ENCODE data around the gene SMIM8.

Gene SMIM8

DNA sequence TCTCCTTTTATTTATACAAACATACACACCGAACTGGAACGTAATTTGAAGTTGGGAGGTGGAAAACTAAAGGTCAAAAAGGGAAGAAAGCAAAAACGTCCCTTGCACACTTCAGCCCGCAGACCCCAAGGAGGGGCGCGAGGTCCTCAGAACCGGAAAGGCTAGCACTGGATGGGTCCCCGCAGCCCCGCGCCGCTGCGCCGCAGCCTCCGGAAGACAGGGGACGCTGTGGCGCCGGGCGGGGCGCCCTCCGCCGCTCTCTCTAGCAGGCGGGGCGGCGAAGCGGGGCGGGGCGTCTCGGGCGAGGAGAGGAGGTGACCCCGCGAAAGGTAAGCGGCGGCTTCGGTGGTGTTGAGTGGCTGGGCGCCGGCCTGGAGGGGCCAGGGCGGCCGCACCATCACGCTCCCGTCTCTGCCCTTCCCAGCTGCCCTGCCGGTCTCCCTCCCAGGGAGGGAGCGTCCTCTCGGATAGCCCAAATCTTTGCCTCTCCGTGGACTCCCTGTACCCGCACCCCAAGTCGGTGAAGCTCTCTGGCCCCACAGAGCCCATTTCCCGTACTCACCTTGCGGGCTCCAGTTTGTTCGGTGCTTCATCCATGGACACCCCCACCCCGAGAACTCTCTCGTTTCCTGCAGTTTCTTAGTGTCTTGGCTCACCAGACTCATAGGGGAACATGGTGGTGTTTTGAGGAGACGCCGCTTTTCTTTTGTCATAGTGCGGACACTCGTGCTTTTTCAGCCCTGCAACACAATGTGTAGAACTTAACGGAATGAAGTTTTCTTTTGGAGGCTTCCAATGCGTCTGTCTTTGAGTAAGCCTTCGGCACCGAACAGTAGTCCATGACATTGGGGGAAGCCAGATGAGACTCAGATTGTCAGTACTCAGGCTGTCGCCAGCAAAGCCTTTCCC is at the start of gene SMIM8:
TSS of gene SMIM8 (plus strand) at position 285 of the 909 bp plus-strand sequence. CDS start 14,444 bp downstream, outside the sequence.
- ChIA-PET CTCF (interaction anchor here (0.8 to 1.2 kb wide), 3 partner anchors 13 to 258 kb away, joined by 3 read pairs; no protein-coding TSS in a partner anchor), POLR2A (interaction anchor here (0.7 kb wide), 1 partner anchor 9 kb away, joined by 4 read pairs; no protein-coding TSS in a partner anchor)
- TF ChIP-seq SUZ12 (IDR thresholded peaks at IDR 0.05) (no peak), ARNT (IDR thresholded peaks at IDR 0.05) (peak; percentile 69), FOXM1 (IDR thresholded peaks at IDR 0.05; ENCODE audit: borderline replicate concordance) (peak; percentile 79; the same call in 1 of the 2 replicates), ELF4 (IDR thresholded peaks at IDR 0.05) (peak; percentile 38; the same call in 1 of the 2 replicates)
- DNase-seq (ENCODE audit: extremely low spot score): peak; percentile 90

- no peak for DNase-seq (ENCODE audit: extremely low spot score)
- POLR2A ChIA-PET: no interaction called here
- TF ChIP-seq LEF1 (IDR thresholded peaks at IDR 0.05; ENCODE audit: borderline replicate concordance): no peak
- TF ChIP-seq BHLHE40 (IDR thresholded peaks at IDR 0.05; ENCODE audit: borderline replicate concordance): no peak
- TF ChIP-seq TARDBP (IDR thresholded peaks at IDR 0.05): no peak
- no peak for TF ChIP-seq FOXA1 (IDR thresholded peaks at IDR 0.05)
- TF ChIP-seq SUZ12 (IDR thresholded peaks at IDR 0.05): no peak
- no peak for TF ChIP-seq SP1 (IDR thresholded peaks at IDR 0.05)
- no peak for TF ChIP-seq CTBP1 (IDR thresholded peaks at IDR 0.05; ENCODE audit: borderline replicate concordance)
- TF ChIP-seq ELF4 (IDR thresholded peaks at IDR 0.05): no peak
- no peak for TF ChIP-seq FOXM1 (IDR thresholded peaks at IDR 0.05; ENCODE audit: borderline replicate concordance)
- no peak for TF ChIP-seq FOXK2 (IDR thresholded peaks at IDR 0.05)
- CTCF ChIA-PET: no interaction called here
Observed at GRCh38 chr6:87274660-87275274, 47.6 kb upstream of the SMIM8 start.

DNA sequence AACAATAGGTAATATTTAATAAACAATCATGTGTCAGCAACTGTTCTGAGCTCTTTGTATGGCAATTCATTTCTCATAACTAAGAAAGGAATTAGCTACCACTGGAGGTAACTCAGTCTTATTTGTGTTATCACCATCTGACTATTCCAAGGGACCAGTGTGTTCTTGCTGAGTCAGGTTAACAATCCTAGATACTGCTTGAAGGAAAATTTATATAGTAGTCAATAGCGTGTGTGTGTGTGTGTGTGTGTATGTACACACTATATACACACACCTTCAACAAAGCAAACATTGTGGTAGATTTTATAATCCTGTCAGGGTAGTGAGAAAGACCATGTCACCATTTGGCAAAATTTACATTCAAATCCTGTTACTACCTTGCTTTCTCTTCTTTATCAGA is 45.8 kb upstream of the SMIM8 start:
- ChIA-PET CTCF (interaction anchor here (0.6 to 0.7 kb wide), 2 partner anchors 118 to 612 kb away, joined by 3 read pairs; no protein-coding TSS in a partner anchor), POLR2A (no interaction called here)
- no peak for DNase-seq (ENCODE audit: extremely low spot score)
- no peak for TF ChIP-seq TARDBP (IDR thresholded peaks at IDR 0.05)
- no peak for TF ChIP-seq ZNF384 (IDR thresholded peaks at IDR 0.05)
- no peak for TF ChIP-seq ELF4 (IDR thresholded peaks at IDR 0.05)
- TF ChIP-seq, protein P1, sequence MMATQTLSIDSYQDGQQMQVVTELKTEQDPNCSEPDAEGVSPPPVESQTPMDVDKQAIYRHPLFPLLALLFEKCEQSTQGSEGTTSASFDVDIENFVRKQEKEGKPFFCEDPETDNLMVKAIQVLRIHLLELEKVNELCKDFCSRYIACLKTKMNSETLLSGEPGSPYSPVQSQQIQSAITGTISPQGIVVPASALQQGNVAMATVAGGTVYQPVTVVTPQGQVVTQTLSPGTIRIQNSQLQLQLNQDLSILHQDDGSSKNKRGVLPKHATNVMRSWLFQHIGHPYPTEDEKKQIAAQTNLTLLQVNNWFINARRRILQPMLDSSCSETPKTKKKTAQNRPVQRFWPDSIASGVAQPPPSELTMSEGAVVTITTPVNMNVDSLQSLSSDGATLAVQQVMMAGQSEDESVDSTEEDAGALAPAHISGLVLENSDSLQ (IDR thresholded peaks at IDR 0.05): no peak
- no peak for TF ChIP-seq HDGF (IDR thresholded peaks at IDR 0.05; ENCODE audit: borderline replicate concordance)
- no peak for TF ChIP-seq SUZ12 (IDR thresholded peaks at IDR 0.05)

DNA sequence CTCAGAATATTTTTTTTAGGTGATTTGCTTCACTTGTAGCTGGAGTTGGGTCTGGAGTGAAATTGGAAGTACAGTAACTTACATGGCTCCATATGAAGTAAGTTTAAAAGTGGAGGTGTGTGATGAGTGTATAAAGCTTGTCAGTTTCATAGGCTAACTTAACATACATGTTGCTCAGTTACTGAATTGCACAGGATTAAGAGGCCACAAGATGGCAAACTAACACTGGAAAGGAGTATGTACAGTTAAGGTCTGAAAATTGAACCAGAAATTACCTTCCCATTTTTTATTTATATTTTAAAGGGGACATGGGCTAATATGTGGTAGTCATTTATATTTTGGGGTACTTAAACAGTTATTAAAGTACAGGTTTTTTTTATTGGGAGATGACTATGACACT is 45.3 kb upstream of the SMIM8 start:
- ChIA-PET CTCF (interaction anchor here (0.6 to 1.1 kb wide), 3 partner anchors 15 to 611 kb away, joined by 3 read pairs; no protein-coding TSS in a partner anchor), POLR2A (no interaction called here)
- no peak for TF ChIP-seq ARNT (IDR thresholded peaks at IDR 0.05)
- TF ChIP-seq, protein P1 (IDR thresholded peaks at IDR 0.05): no peak
- no peak for TF ChIP-seq NFRKB (IDR thresholded peaks at IDR 0.05)
- TF ChIP-seq FOXK2 (IDR thresholded peaks at IDR 0.05): no peak
- TF ChIP-seq SP1 (IDR thresholded peaks at IDR 0.05): no peak
- TF ChIP-seq ZNF384 (IDR thresholded peaks at IDR 0.05): no peak
- no peak for TF ChIP-seq FOXA1 (IDR thresholded peaks at IDR 0.05)
- TF ChIP-seq TARDBP (IDR thresholded peaks at IDR 0.05): no peak
- no peak for TF ChIP-seq ELF4 (IDR thresholded peaks at IDR 0.05)
- TF ChIP-seq L3MBTL2 (conservative IDR thresholded peaks at IDR 0.05): no peak
- TF ChIP-seq LEF1 (IDR thresholded peaks at IDR 0.05; ENCODE audit: borderline replicate concordance): no peak
- TF ChIP-seq BHLHE40 (IDR thresholded peaks at IDR 0.05; ENCODE audit: borderline replicate concordance): no peak
- no peak for TF ChIP-seq CTBP1 (IDR thresholded peaks at IDR 0.05; ENCODE audit: borderline replicate concordance)
- no peak for TF ChIP-seq FOXM1 (IDR thresholded peaks at IDR 0.05; ENCODE audit: borderline replicate concordance)
- peak; percentile 14 for DNase-seq (ENCODE audit: extremely low spot score)

DNA sequence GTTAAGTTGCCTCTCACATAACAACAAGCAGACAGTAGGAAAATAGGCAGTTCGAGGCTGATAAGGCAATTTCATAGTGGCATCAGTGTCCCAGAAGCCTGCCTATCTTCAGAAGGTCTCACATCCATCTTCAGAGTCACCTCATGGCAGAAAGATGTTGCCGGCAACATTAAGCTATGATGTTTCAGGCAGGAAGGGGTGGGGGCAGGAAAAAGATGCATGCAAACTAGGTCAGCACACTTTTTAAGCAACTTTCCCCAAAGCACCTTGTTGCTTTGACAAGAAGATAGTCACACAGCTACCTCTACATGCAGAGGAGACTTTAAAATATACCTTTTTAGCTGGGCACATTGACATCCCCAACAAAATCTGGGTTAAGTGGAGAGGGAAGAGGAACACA is 43.2 kb upstream of the SMIM8 start:
- CTCF ChIA-PET: interaction anchor here (1.3 kb wide), 1 partner anchor 111 kb away, joined by 3 read pairs; no protein-coding TSS in a partner anchor
- TF ChIP-seq TARDBP (IDR thresholded peaks at IDR 0.05) (no peak), NFRKB (IDR thresholded peaks at IDR 0.05) (no peak), ZNF384 (IDR thresholded peaks at IDR 0.05) (no peak), SUZ12 (IDR thresholded peaks at IDR 0.05) (no peak), LEF1 (IDR thresholded peaks at IDR 0.05; ENCODE audit: borderline replicate concordance) (no peak), HDGF (IDR thresholded peaks at IDR 0.05; ENCODE audit: borderline replicate concordance) (no peak), CTBP1 (IDR thresholded peaks at IDR 0.05; ENCODE audit: borderline replicate concordance) (no peak), ELF4 (IDR thresholded peaks at IDR 0.05) (no peak), BHLHE40 (IDR thresholded peaks at IDR 0.05; ENCODE audit: borderline replicate concordance) (no peak), SP1 (IDR thresholded peaks at IDR 0.05) (no peak), FOXM1 (IDR thresholded peaks at IDR 0.05; ENCODE audit: borderline replicate concordance) (no peak), ARNT (IDR thresholded peaks at IDR 0.05) (no peak), FOXA1 (IDR thresholded peaks at IDR 0.05) (no peak), FOXK2 (IDR thresholded peaks at IDR 0.05) (no peak), L3MBTL2 (conservative IDR thresholded peaks at IDR 0.05) (no peak)
- TF ChIP-seq, protein P1 (IDR thresholded peaks at IDR 0.05): no peak
- POLR2A ChIA-PET: no interaction called here
- DNase-seq (ENCODE audit: extremely low spot score): no peak

All from HEK293T (cell line).